HepG2 (cell line): ENCODE results near the gene LDLR.

ENCODE experiments used
- ARID2 ChIP-seq: sonication (generic); formaldehyde crosslinking; IDR thresholded peaks from 2 replicates; pipeline ENCODE4 v1.8.1; 2022; ENCODE audit warnings: mild to moderate bottlenecking, missing genetic modification reagents, borderline replicate concordance
- EP300 ChIP-seq, 3 experiments: sonication (generic) in 1 of 3; formaldehyde crosslinking in 1 of 3; IDR thresholded peaks; 2 replicates each; pipeline versions ENCODE4 v1.5.1 to v1.6.1; 2011 to 2020; ENCODE audit warnings: low read depth in 2 of 3, low read length in 2 of 3, borderline replicate concordance in 1 of 3, improper control_type of control experiment in 1 of 3, mild to moderate bottlenecking in 1 of 3, missing genetic modification reagents in 1 of 3, moderate library complexity in 1 of 3
- MAFF ChIP-seq: IDR thresholded peaks from 2 replicates; pipeline ENCODE4 v1.6.1; 2011; ENCODE audit warnings: low read depth, low read length, improper control_type of control experiment
- POLR2A ChIP-seq, 2 experiments: IDR thresholded peaks; 2 replicates each; pipeline ENCODE4 v1.6.1; 2011; ENCODE audit warnings: low read depth in 2 of 2, low read length in 2 of 2, mild to moderate bottlenecking in 1 of 2, moderate library complexity in 1 of 2; ENCODE audit not compliant: insufficient read depth in 1 of 2
- ZBTB46 ChIP-seq: sonication (generic); formaldehyde crosslinking; IDR thresholded peaks from 2 replicates; pipeline ENCODE4 v1.4.0; 2020; ENCODE audit warnings: mild to moderate bottlenecking, missing genetic modification reagents, borderline replicate concordance
- ZNF24 ChIP-seq: fragments of 450-650 bp; IDR thresholded peaks from 2 replicates; pipeline ENCODE4 v1.6.1; 2017; ENCODE audit warnings: antibody characterized with exemption, mild to moderate bottlenecking
- TF ChIP-seq, protein P1 (sequence below): sonication (generic); formaldehyde crosslinking; IDR thresholded peaks from 2 replicates; pipeline ENCODE4 v1.5.0; 2020; ENCODE audit warnings: mild to moderate bottlenecking, missing genetic modification reagents, borderline replicate concordance

- TF ChIP-seq POLR2A (IDR thresholded peaks at IDR 0.05; ENCODE audit: insufficient read depth in 1 of 2, low read depth in 2 of 2, low read length in 2 of 2) (no peak), EP300 (IDR thresholded peaks at IDR 0.05; ENCODE audit: low read depth in 2 of 2, low read length in 2 of 2) (no peak), EP300 (CRISPR knock-in tag; IDR thresholded peaks at IDR 0.05; ENCODE audit: borderline replicate concordance) (no peak), MAFF (no peak), ZBTB46 (CRISPR knock-in tag) (no peak), ZNF24 (no peak), ARID2 (CRISPR knock-in tag) (no peak)
- TF ChIP-seq, protein P1, sequence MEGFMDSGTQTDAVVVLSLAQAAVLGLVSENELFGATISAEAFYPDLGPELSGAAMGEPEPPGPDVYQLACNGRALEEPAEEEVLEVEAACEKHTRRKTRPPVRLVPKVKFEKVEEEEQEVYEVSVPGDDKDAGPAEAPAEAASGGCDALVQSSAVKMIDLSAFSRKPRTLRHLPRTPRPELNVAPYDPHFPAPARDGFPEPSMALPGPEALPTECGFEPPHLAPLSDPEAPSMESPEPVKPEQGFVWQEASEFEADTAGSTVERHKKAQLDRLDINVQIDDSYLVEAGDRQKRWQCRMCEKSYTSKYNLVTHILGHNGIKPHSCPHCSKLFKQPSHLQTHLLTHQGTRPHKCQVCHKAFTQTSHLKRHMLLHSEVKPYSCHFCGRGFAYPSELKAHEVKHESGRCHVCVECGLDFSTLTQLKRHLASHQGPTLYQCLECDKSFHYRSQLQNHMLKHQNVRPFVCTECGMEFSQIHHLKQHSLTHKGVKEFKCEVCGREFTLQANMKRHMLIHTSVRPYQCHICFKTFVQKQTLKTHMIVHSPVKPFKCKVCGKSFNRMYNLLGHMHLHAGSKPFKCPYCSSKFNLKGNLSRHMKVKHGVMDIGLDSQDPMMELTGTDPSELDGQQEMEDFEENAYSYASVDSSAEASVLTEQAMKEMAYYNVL, result no peak
These were observed 22.5 kb downstream of the LDLR start for GRCh38 chr19:11111771-11112144.
